Fibroblast of the aortic adventitia (primary cell): ENCODE measurements around the gene SLC23A2. TPM values are rescaled to one million over a fixed set of nuclear protein-coding genes. Genes with fewer than 3 reads are reported as not detected.

ENCODE experiments used
- DNase-seq: peaks from one replicate; pipeline ENCODE4 v3.0.0-alpha.2; 2010; ENCODE audit warnings: low read depth
- H3K4me3 ChIP-seq: 2 replicates; pipeline ENCODE4 v1.5.1; 2011; ENCODE audit warnings: low read depth, mild to moderate bottlenecking, control low read depth, low read length, moderate library complexity
- CTCF ChIP-seq: IDR thresholded peaks from 2 replicates; pipeline ENCODE4 v1.5.1; 2011; ENCODE audit warnings: mild to moderate bottlenecking, low read length, control low read depth, inconsistent platforms; ENCODE audit not compliant: insufficient read depth
- total RNA-seq: library from RNA; depleted of rRNA; stranded (reverse); fragments of >200 nt; gene quantifications from 2 replicates; pipeline ENCODE4 v1.2.3, GENCODE V29; 2012; ENCODE audit warnings: low replicate concordance

Gene SLC23A2
- total RNA-seq, 1 donor, result 24.6 TPM

- TF ChIP-seq CTCF, result no peak
- no peak for DNase-seq
- H3K4me3 ChIP-seq, result no peak overlapping the region
Observed at GRCh38 chr20:4870906-4871305, 130.4 kb downstream of the SLC23A2 start.

- no peak for DNase-seq
- TF ChIP-seq CTCF, result no peak
- H3K4me3 ChIP-seq, result no peak overlapping the region
Observed at GRCh38 chr20:4869290-4870193, 131.8 kb downstream of the SLC23A2 start.

- no peak for DNase-seq
- no peak for TF ChIP-seq CTCF
- H3K4me3 ChIP-seq, result no peak overlapping the region
Observed at GRCh38 chr20:4867051-4867450, 134.3 kb downstream of the SLC23A2 start.

GRCh38 chr20:4866429-4866828 lies 134.9 kb downstream of the SLC23A2 start:
- no peak overlapping the region for H3K4me3 ChIP-seq
- DNase-seq, result no peak
- no peak for TF ChIP-seq CTCF

- no peak for TF ChIP-seq CTCF
- H3K4me3 ChIP-seq, result no peak overlapping the region
- DNase-seq, result no peak
Observed at GRCh38 chr20:4864311-4864752, 137.0 kb downstream of the SLC23A2 start.

GRCh38 chr20:4862661-4863060 lies 138.6 kb downstream of the SLC23A2 start:
- no peak for TF ChIP-seq CTCF
- no peak for DNase-seq
- no peak overlapping the region for H3K4me3 ChIP-seq
